Uterus (tissue), 4 donors: ENCODE results near the gene MTIF3. TPM values are rescaled to one million over a fixed set of nuclear protein-coding genes. Genes with fewer than 3 reads are reported as not detected.

ENCODE experiments used
- DNase-seq, 2 donors: peaks; one replicate each; pipeline ENCODE4 v3.0.0-alpha.2; 2019 to 2020
- H3K27ac ChIP-seq, 2 donors: fragments of 200-600 bp; sonication (generic); 1 replicate in 1 of 2; 2 replicates in 1 of 2; pipeline ENCODE4 v1.5.1; 2016 to 2018
- H3K27me3 ChIP-seq, 2 donors: fragments of 200-600 bp; sonication (generic); one replicate each; pipeline ENCODE4 v1.5.1; 2018 to 2019; ENCODE audit warnings: control low read depth in 1 of 2
- H3K36me3 ChIP-seq, 2 donors: fragments of 200-600 bp; sonication (generic); one replicate each; pipeline ENCODE4 v1.5.1; 2019; ENCODE audit warnings: control low read depth in 1 of 2
- H3K4me1 ChIP-seq, 2 donors: fragments of 200-600 bp; sonication (generic); one replicate each; pipeline ENCODE4 v1.5.1; 2018 to 2019; ENCODE audit warnings: control low read depth in 1 of 2
- H3K4me3 ChIP-seq, 2 donors: fragments of 200-600 bp; sonication (generic); 1 replicate in 1 of 2; 2 replicates in 1 of 2; pipeline ENCODE4 v1.5.1; 2018 to 2019; ENCODE audit warnings: mild to moderate bottlenecking in 1 of 2
- H3K9me3 ChIP-seq, 2 donors: fragments of 200-600 bp; sonication (generic); one replicate each; pipeline ENCODE4 v1.5.1; 2019; ENCODE audit warnings: control low read depth in 1 of 2
- CTCF ChIP-seq, 4 experiments: fragments of 200-600 bp in 2 of 4; fragments of 450-650 bp in 2 of 4; sonication (generic) in 2 of 4; IDR thresholded peaks; one replicate each; pipeline ENCODE4 v1.5.1; 2016 to 2019; ENCODE audit warnings: antibody characterized with exemption in 4 of 4, mild to moderate bottlenecking in 2 of 4, moderate library complexity in 1 of 4
- POLR2A ChIP-seq, 2 donors: fragments of 450-650 bp; IDR thresholded peaks; one replicate each; pipeline ENCODE4 v1.6.1; 2016; ENCODE audit warnings: antibody characterized with exemption in 2 of 2, mild to moderate bottlenecking in 1 of 2, moderate library complexity in 1 of 2
- intact Hi-C: fragments of 100-400 bp; cut with DNase I; formaldehyde crosslinking; loops from one replicate; pipeline ENCODE4 v1.15.1; 2023; ENCODE audit warnings: low total_unique reads
- total RNA-seq, 4 donors: library from RNA; depleted of rRNA in 3 of 4; stranded (reverse); fragments of >200 nt in 3 of 4; gene quantifications; one replicate each; pipeline versions ENCODE4 v1.1.0 to v1.2.4, GENCODE V29; 2014 to 2023
- donor health status: DM: yes; HTN: yes; CAD: no.

Gene MTIF3
- total RNA-seq, 4 donors from 2014 or later, result 14.6 to 102 (median 40.0) TPM

- H3K4me1 ChIP-seq, result peaks cover 0 to 12% of the 10 kb centered on the region in 2 donors
- no peaks in the 10 kb centered on the region for H3K9me3 ChIP-seq
- H3K27me3 ChIP-seq, result no peaks in the 10 kb centered on the region
- DNase-seq, result no peak
- peak overlapping the region; percentile 79 to 89 for H3K27ac ChIP-seq
- H3K36me3 ChIP-seq, result no peaks in the 10 kb centered on the region
- intact Hi-C loops, result no loop called here
- TF ChIP-seq POLR2A (IDR thresholded peaks at IDR 0.05) (no peak), CTCF (IDR thresholded peaks at IDR 0.05) (no peak)
- H3K4me3 ChIP-seq, result peak overlapping the region; percentile 70 to 77
Measured at GRCh38 chr13:27425158-27425917, 25.0 kb downstream of the MTIF3 start.

DNA sequence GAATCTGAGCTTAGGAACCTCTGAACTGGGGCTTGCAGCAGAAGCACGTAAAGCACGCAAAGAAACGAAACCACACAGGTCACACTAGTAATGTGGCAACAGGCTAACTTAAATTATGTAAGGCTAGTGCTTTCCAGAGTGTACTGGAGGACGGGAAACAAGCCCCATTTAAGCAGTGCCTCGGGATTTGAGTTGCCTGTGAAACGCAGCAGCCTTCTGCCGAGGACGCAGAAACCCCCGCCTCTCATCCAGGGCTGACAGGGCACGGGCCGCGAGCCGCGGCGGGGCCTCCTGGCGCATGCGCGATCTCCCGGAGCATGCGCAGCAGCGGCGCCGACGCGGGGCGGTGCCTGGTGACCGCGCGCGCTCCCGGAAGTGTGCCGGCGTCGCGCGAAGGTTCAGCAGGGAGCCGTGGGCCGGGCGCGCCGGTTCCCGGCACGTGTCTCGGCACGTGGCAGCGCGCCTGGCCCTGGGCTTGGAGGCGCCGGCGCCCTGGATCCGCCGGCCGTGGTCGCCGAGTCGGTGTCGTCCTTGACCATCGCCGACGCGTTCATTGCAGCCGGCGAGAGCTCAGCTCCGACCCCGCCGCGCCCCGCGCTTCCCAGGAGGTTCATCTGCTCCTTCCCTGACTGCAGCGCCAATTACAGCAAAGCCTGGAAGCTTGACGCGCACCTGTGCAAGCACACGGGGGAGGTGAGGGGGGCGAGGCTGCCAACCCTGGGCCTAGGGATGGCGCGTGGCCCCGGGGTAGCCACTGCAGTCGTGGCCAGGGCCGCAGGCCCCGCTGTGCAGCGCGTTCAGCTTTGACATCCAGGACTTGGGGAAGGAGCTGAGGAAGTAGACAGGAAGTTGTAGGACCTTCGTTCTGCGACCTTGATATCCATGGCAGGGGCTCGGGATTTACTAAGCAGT lies 25.9 kb downstream of the MTIF3 start, which contains the start of gene GTF3A:
TSS of gene GTF3A (plus strand) at position 374 of the 912 bp plus-strand sequence.
- Histone ChIP-seq H3K9me3 (no peaks in the 10 kb centered on the region), H3K27me3 (no peaks in the 10 kb centered on the region), H3K4me1 (peaks cover 0 to 12% of the 10 kb centered on the region in 2 donors), H3K36me3 (no peaks in the 10 kb centered on the region), H3K4me3 (peak within 1 kb of the TSS; percentile 70 to 77), H3K27ac (peak within 1 kb of the TSS; percentile 79 to 89)
- peak; percentile 73 to 85 for DNase-seq
- TF ChIP-seq CTCF (IDR thresholded peaks at IDR 0.05) (peak in 1 of 4 experiments; percentile 39), POLR2A (IDR thresholded peaks at IDR 0.05) (peak; percentile 79 to 86)
- intact Hi-C loops, result no loop called here

DNA sequence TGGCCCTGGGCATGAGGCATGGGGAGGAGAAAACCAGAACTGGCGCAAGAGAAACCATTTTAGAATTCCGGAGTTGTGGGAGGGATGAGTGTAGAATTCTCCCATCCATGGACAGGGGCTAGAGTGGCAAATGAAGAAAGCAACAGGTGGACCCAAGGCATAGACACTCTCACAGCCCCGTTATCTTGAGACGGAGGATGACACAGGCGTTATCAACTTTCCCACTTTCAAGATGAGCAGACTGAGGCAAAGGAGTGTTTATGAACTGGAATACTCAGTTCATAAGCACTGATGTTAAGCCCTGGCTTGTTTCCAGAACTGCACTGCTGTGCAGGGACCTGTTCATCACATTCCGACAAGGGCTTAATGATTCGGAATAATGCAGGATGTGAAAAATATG lies 27.0 kb downstream of the MTIF3 start:
- H3K36me3 ChIP-seq, result no peaks in the 10 kb centered on the region
- no peak overlapping the region for H3K4me3 ChIP-seq
- no peak for TF ChIP-seq POLR2A (IDR thresholded peaks at IDR 0.05)
- TF ChIP-seq CTCF (IDR thresholded peaks at IDR 0.05), result no peak
- peaks cover 0 to 12% of the 10 kb centered on the region in 2 donors for H3K4me1 ChIP-seq
- H3K27ac ChIP-seq, result no peak overlapping the region
- H3K9me3 ChIP-seq, result no peaks in the 10 kb centered on the region
- no peaks in the 10 kb centered on the region for H3K27me3 ChIP-seq
- DNase-seq, result no peak
- intact Hi-C loops, result no loop called here

DNA sequence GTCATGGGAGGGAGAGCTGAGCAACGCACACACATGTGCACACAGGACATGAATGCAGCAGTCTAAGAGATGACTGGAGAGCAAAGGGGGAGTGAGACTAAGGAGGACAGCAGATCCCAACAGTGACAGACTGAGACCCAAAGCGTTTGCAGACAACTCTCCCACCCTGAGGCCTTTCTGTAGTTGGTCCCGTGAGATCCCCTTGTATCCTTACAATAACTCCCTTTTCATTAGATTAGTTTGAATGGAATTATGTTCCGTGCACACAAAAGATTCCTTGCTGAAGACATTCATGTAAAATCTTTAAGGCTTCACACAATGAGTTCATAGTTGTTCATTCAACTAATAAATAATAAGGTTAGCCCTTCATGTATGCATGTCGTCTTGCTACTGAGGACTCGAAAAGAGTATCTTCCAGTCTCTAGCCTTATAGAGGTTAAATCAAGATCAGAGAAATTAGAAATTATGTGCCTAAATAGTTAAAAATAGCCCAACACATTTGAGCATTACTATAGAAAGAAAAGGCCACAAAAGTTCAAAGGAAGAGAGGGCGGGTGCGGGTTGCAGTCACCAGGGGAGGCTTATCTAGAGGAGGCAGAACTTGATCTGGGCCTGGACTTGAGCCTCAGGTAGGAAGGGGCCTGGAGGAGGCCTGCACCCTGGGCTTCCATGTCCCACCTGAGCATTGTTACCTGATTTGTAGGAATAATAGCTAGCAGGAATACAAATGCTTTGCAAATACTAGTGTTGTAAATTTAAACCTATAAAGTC lies 29.1 kb downstream of the MTIF3 start:
- H3K27me3 ChIP-seq, result no peaks in the 10 kb centered on the region
- intact Hi-C loops, result no loop called here
- H3K36me3 ChIP-seq, result no peaks in the 10 kb centered on the region
- H3K4me3 ChIP-seq, result no peak overlapping the region
- DNase-seq, result no peak
- TF ChIP-seq CTCF (IDR thresholded peaks at IDR 0.05) (no peak), POLR2A (IDR thresholded peaks at IDR 0.05) (no peak)
- no peaks in the 10 kb centered on the region for H3K9me3 ChIP-seq
- H3K4me1 ChIP-seq, result peaks cover 0 to 2% of the 10 kb centered on the region in 2 donors
- no peak overlapping the region for H3K27ac ChIP-seq
